Measurements from ENCODE around the gene OTOP2. TPM values are rescaled to one million over a fixed set of nuclear protein-coding genes. Genes with fewer than 3 reads are reported as not detected.

Gene OTOP2
- total RNA-seq, 6 donors from 2014 or later = not detected

DNA sequence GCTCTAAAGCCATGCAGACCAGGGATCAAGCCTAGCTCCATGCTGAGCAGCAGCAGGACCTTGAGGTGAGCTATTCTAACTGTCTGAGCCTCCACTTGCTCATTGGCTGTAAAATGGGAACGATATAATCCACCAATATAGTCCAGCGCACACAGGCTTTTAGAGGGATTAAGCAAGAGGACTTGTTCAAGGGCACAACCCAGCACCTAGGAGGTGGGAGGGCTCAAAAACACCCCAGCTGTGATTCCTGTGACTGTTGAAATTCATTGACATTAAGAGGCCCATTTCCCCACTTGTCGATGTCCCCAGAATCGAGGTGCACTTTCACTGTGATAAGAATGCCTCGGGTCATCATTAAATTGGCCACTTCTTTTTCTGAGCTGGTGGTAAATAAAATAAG, 5.2 kb upstream of the OTOP2 start:
- WGBS, 2 donors = 78 to 92% methylated on average over 5 of the region's 5 CpGs
- TF ChIP-seq, protein P1, sequence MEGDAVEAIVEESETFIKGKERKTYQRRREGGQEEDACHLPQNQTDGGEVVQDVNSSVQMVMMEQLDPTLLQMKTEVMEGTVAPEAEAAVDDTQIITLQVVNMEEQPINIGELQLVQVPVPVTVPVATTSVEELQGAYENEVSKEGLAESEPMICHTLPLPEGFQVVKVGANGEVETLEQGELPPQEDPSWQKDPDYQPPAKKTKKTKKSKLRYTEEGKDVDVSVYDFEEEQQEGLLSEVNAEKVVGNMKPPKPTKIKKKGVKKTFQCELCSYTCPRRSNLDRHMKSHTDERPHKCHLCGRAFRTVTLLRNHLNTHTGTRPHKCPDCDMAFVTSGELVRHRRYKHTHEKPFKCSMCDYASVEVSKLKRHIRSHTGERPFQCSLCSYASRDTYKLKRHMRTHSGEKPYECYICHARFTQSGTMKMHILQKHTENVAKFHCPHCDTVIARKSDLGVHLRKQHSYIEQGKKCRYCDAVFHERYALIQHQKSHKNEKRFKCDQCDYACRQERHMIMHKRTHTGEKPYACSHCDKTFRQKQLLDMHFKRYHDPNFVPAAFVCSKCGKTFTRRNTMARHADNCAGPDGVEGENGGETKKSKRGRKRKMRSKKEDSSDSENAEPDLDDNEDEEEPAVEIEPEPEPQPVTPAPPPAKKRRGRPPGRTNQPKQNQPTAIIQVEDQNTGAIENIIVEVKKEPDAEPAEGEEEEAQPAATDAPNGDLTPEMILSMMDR (IDR thresholded peaks at IDR 0.05) = no peak
- TF ChIP-seq EP300 (IDR thresholded peaks at IDR 0.05) (no peak), POLR2A (IDR thresholded peaks at IDR 0.05) (no peak), POLR2AphosphoS5 (IDR thresholded peaks at IDR 0.05) (no peak)
- H3K9me3 ChIP-seq = no peaks in the 10 kb centered on the region
- no peak overlapping the region for H3K27ac ChIP-seq
- peaks cover 0 to 25% (median 14%) of the 10 kb centered on the region in 4 donors for H3K27me3 ChIP-seq
- DNase-seq (no peak), ATAC-seq (ENCODE audit: low FRiP score in 2 of 2) (no peak)
- no peak overlapping the region for H3K4me3 ChIP-seq
- peaks cover 12 to 13% (median 13%) of the 10 kb centered on the region in 4 donors for H3K4me1 ChIP-seq
- H3K36me3 ChIP-seq = no peaks in the 10 kb centered on the region

GRCh38 chr17:74919440-74920305, 4.4 kb upstream of the OTOP2 start:
- Histone ChIP-seq H3K9me3 (no peaks in the 10 kb centered on the region), H3K4me1 (peaks cover 20 to 21% (median 20%) of the 10 kb centered on the region in 4 donors), H3K4me3 (no peak overlapping the region), H3K36me3 (no peaks in the 10 kb centered on the region), H3K27ac (no peak overlapping the region), H3K27me3 (peaks cover 0 to 33% (median 18%) of the 10 kb centered on the region in 4 donors)
- ATAC-seq (ENCODE audit: low FRiP score in 2 of 2) (no peak), DNase-seq (peak in 1 of 2 donors; percentile 84)
- TF ChIP-seq, protein P1 (IDR thresholded peaks at IDR 0.05) = no peak
- no peak for TF ChIP-seq POLR2A (IDR thresholded peaks at IDR 0.05)
- TF ChIP-seq EP300 (IDR thresholded peaks at IDR 0.05) = no peak
- no peak for TF ChIP-seq POLR2AphosphoS5 (IDR thresholded peaks at IDR 0.05)
- 74 to 81% methylated on average over 35 to 58 of the region's 67 CpGs for WGBS, 2 donors

GRCh38 chr17:74920306-74920620, 3.8 kb upstream of the OTOP2 start:
- no peak for DNase-seq

DNA sequence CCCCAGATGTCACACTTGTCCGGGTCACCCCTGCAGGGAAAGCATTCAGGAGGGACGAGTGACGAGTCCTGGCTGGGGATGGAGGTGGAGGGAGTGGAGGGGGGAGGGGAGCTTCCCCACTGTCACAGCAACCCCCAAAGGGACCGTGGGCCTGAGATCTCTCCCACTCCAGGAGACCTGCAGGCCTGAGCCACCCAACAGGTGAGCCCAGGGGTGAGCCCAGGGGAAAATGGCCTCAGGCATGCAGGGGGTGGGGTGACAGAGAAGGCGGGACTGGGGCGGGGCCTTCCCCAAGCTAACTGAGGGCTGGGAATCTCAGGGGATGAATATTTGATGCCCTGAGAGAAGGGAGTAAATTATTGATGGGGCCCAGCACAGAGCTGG, 3.4 kb upstream of the OTOP2 start:
- H3K4me1 ChIP-seq = peaks cover 22 to 23% (median 22%) of the 10 kb centered on the region in 4 donors
- H3K9me3 ChIP-seq = no peaks in the 10 kb centered on the region
- peaks cover 0 to 42% (median 20%) of the 10 kb centered on the region in 4 donors for H3K27me3 ChIP-seq
- no peak for TF ChIP-seq POLR2A (IDR thresholded peaks at IDR 0.05)
- no peak for TF ChIP-seq EP300 (IDR thresholded peaks at IDR 0.05)
- TF ChIP-seq POLR2AphosphoS5 (IDR thresholded peaks at IDR 0.05) = no peak
- TF ChIP-seq, protein P1 (IDR thresholded peaks at IDR 0.05) = no peak
- no peak overlapping the region for H3K4me3 ChIP-seq
- 55 to 65% methylated on average over 5 to 6 of the region's 6 CpGs for WGBS, 2 donors
- H3K36me3 ChIP-seq = no peaks in the 10 kb centered on the region
- ATAC-seq (ENCODE audit: low FRiP score in 2 of 2) = no peak
- H3K27ac ChIP-seq = no peak overlapping the region
- DNase-seq = no peak

More at GRCh38 chr17:74920306-74920620, 3.8 kb upstream of the OTOP2 start:
- no peak for ATAC-seq (ENCODE audit: low FRiP score in 2 of 2)
- H3K27me3 ChIP-seq = peaks cover 0 to 38% (median 20%) of the 10 kb centered on the region in 4 donors
- H3K27ac ChIP-seq = no peak overlapping the region
- H3K36me3 ChIP-seq = no peaks in the 10 kb centered on the region
- H3K4me1 ChIP-seq = peaks cover 22 to 23% (median 22%) of the 10 kb centered on the region in 4 donors
- 87% methylated on average over 27 of the region's 27 CpGs; no CpG with 5 or more reads in 1 of the 2 donors for WGBS, 2 donors
- TF ChIP-seq POLR2AphosphoS5 (IDR thresholded peaks at IDR 0.05) (no peak), EP300 (IDR thresholded peaks at IDR 0.05) (no peak), POLR2A (IDR thresholded peaks at IDR 0.05) (no peak)
- TF ChIP-seq, protein P1 (IDR thresholded peaks at IDR 0.05) = no peak
- no peak overlapping the region for H3K4me3 ChIP-seq
- H3K9me3 ChIP-seq = no peaks in the 10 kb centered on the region
